Suppressor macrophage treated with lipopolysaccharide for 1 hour (primary cell): ENCODE measurements around the gene WBP4.

Experiments
- DNase-seq, 3 donors: peaks; one replicate each; pipeline ENCODE4 v3.0.0-alpha.2; 2020 to 2022

Gene WBP4

DNA sequence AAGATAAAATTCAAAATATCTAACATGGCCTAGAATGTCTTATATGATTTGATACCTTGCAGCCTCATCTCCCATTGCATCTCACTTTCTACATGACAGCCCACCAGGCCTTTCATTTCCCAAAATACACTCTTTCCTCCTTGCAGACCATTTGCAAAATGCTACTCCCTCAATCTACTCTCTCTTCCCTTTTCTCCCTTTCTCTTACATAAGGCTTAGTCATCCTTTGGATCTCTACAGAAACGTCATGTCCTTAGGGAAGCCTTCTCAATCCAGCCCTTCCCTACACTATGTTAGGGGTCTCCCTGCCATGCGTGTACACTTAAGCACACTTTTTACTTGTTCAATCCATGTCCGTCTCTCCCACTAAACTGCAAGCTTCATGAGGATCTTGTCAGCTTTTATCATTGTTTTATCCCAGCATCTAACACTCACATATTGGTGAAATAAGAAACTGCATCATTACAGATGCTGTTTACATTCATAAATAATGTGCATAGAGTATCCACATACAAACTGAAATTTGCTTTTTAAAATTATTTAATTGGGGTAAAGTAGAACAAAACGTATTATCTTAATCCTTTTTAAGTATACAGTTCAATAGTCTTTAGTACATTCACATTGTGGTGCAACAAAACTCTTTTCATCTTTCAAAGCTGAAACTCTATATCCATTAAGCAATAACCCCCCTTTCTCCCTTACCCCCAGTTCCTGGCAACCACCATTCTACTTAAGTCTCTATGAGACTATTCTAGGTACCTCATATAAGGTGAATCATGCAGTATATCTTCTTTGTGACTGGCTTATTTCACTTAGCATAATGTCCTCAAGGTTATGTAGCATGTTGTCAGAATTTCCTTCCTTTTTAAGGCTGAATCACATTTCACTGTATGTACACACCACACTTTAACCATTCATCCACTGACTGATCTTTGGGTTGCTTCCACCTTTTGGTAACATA lies 11.5 kb upstream of the WBP4 start:
- DNase-seq = peak; percentile 62 to 85 (median 84)

- DNase-seq = no peak
Observed at GRCh38 chr13:41052441-41052840, 8.9 kb upstream of the WBP4 start.

- DNase-seq = peak; percentile 89 to 97 (median 93)
Observed at GRCh38 chr13:41053384-41053826, 7.9 kb upstream of the WBP4 start.

- peak; percentile 54 to 72 (median 69) for DNase-seq
Observed at GRCh38 chr13:41054212-41054877, 7.0 kb upstream of the WBP4 start.

GRCh38 chr13:41054919-41055619 lies 6.2 kb upstream of the WBP4 start:
- DNase-seq = no peak

GRCh38 chr13:41056194-41056593 lies 5.1 kb upstream of the WBP4 start:
- no peak for DNase-seq

GRCh38 chr13:41056826-41057711 lies 4.2 kb upstream of the WBP4 start:
- no peak for DNase-seq

GRCh38 chr13:41058295-41059070 lies 2.8 kb upstream of the WBP4 start:
- no peak for DNase-seq

DNA sequence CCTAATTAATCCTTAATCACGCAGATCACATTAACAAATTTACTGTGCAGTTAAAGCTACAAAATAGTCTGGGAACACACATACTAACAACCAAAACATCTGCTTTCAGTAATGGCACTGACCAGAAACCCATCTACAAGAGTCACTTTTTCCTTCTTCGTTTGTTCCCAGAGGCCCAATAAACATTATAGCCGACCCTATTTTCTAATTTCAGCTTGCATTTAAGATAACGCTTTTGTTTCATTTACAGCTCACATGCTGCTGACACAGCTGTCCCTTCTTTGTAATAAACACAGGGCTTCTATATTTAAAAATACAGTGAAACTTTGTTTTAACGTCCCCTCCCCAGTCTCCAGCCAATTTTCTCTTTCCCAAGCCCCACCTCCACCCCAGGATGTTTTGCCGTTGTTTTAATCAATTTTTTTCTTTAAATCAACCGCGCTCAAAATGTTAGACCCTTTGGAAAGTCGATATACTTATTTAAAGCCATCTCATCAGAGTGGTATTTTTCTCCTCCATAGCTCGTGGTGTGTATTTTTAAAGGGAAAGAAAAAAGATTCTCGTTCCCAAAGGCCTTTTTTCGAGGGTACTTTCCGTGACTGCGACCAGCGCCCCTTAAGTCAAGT lies 1.7 kb upstream of the WBP4 start:
- no peak for DNase-seq

DNA sequence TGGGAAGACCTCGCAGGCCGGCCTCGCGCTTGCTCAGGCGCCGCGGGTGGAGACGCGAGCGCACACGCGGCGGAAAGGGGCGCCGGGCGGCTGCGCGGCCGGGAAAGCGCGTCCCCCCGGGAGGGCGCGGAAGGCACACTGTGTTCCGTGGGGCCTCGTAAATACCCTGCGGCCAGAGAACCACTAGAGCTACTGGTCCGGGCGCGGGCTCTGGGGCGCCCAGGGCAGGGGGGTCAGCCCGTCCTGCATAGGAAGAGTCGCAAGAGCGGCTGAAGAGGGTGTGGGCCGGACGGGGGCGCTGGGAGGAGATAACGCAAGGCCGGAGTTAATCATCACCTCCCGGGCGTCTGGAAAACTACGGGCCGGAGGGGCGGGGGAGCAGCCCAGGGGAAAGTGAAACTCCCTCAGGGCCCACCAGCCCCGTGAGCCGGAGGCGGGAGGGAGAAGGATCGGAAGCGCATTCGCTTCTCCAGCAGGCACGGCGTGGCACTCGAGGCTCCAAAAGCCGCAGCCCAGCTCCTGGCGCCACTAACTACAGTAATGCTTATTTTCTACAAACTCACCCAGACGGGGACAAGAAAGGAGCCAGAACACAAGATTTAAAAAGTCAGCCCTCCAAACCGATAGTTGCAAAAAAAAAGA lies 1.1 kb upstream of the WBP4 start:
- DNase-seq = peak; percentile 97 to 98 (median 98)

- peak; percentile 97 to 99 (median 98) for DNase-seq
Observed at GRCh38 chr13:41060724-41061074, 610 bp upstream of the WBP4 start.

GRCh38 chr13:41061914-41062837 lies 867 bp downstream of the WBP4 start:
- peak; percentile 91 to 93 (median 92) for DNase-seq

GRCh38 chr13:41064493-41064892 lies 3.2 kb downstream of the WBP4 start:
- DNase-seq = peak in 2 of 3 donors; percentile 33 to 47

- no peak for DNase-seq
Observed at GRCh38 chr13:41065078-41065477, 3.8 kb downstream of the WBP4 start.

DNA sequence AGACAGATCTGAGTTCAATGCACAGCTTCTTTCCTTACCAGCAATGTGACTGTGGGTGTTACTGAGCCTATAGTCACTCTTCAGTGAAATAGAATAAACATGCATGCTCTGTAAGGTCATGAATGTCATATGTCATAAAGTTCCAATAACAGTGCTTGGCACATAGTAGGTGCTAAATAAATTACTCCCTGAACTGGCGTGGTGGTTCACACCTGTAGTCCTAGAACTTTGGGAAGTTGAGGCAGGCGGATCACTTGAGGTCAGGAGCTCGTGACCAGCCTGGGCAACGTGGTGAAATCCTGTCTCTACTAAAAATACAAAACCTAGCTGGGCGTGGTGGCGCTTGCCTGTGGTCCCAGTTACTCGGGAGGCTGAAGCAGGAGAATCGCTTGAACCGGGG lies 13.2 kb downstream of the WBP4 start:
- no peak for DNase-seq

GRCh38 chr13:41075034-41075433 lies 13.7 kb downstream of the WBP4 start:
- DNase-seq = peak; percentile 33 to 67 (median 61)

- no peak for DNase-seq
Observed at GRCh38 chr13:41075485-41075884, 14.2 kb downstream of the WBP4 start.

DNA sequence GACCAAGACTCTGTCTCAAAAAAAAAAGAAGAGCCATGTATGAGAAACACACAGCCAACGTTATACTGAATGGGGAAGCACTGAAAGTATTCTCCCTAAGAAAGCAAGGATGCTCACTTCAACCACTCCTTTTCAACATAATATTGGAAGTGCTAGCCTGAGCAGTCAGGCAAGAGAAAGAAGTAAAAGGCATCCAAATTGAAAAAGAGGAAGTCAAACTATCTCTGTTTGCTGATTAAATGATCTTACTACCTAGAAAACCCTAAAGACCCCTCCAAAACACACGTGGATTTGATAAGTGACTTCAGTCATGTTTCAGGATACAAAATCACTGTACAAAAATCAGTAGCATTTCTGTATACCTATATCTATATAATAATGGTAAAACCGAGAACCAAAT lies 16.2 kb downstream of the WBP4 start:
- DNase-seq = no peak

DNA sequence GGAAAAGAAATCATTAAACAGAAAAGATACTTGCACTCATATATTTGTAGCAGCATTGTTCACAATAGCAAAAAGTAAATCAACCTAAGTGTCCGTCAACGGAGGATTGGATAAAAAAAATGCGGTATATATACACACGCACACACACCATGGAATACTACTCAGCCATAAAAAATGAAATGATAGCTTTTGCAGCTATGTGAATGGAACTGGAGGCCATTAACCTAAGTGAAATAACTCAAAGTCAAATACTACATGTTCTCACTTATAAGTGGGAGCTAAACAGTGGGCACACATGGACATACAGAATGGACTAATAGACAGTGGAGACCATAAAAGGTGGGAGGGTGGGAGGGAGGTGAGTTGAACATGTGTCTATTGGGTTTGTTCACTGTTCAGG lies 18.4 kb downstream of the WBP4 start:
- no peak for DNase-seq
